ENCODE data around the gene NPHP3. TPM values are rescaled to one million over a fixed set of nuclear protein-coding genes. Genes with fewer than 3 reads are reported as not detected.

NPHP3 gene
- 19.7 TPM for polyA plus RNA-seq (2013, experiment 1 of 2)
- polyA plus RNA-seq (2013, experiment 2 of 2): 21.0 TPM

GRCh38 chr3:132722165-132723023 is at the start of gene NPHP3:
Gene NPHP3, minus strand, starts transcription at chr3:132722409. Its CDS starts 54 bp downstream, at chr3:132722355.
- H3K4me2 ChIP-seq (ENCODE audit: low read length, poor library complexity, severe bottlenecking): peak within 1 kb of the TSS; percentile 86
- peak within 1 kb of the TSS; percentile 90 to 94 for H3K4ac ChIP-seq (ENCODE audit: low read depth in 1 of 2, low read length in 2 of 2)
- peak within 1 kb of the TSS; percentile 97 to 98 for H3K18ac ChIP-seq (ENCODE audit: low read depth in 1 of 2, low read length in 2 of 2)
- peak within 1 kb of the TSS; percentile 97 for H4K8ac ChIP-seq (ENCODE audit: low read length)
- H3K23ac ChIP-seq (ENCODE audit: low read length in 2 of 2): peak within 1 kb of the TSS in 1 of 2 experiments; percentile 63
- DNase-seq: peak; percentile 96
- H3K14ac ChIP-seq (ENCODE audit: low read length in 2 of 2): peak within 1 kb of the TSS in 1 of 2 experiments; percentile 98
- peak within 1 kb of the TSS; percentile 95 for H4K91ac ChIP-seq (ENCODE audit: low read length)
- H3K4me1 ChIP-seq (ENCODE audit: control insufficient read depth, insufficient read depth, low read depth, low read length): peaks cover 4% of the 10 kb centered on the region
- WGBS: 5% methylated on average over 56 of the region's 96 CpGs
- H3K79me1 ChIP-seq (replicated peaks; ENCODE audit: low read length, poor library complexity, severe bottlenecking): peaks cover 5% of the 10 kb centered on the region
- H2AFZ ChIP-seq (ENCODE audit: low read depth, low read length): peak within 1 kb of the TSS; percentile 100
- peak within 1 kb of the TSS; percentile 95 for H2BK5ac ChIP-seq (ENCODE audit: low read depth, low read length, poor library complexity, severe bottlenecking)
- H3K27me3 ChIP-seq (ENCODE audit: control insufficient read depth in 1 of 2, insufficient read depth in 1 of 2, low read length in 2 of 2): no peaks in the 10 kb centered on the region
- peak within 1 kb of the TSS; percentile 61 for H2BK120ac ChIP-seq (ENCODE audit: low read depth, low read length)
- no peaks in the 10 kb centered on the region for H3K9me3 ChIP-seq (ENCODE audit: control insufficient read depth, low read length)
- peak within 1 kb of the TSS; percentile 83 for H2BK15ac ChIP-seq (ENCODE audit: low read depth, poor library complexity, severe bottlenecking)
- H2AK5ac ChIP-seq (ENCODE audit: low read length, severe bottlenecking): no peak within 1 kb of the TSS
- H2BK12ac ChIP-seq (ENCODE audit: low read length in 2 of 2): peak within 1 kb of the TSS in 1 of 2 experiments; percentile 54
- peaks cover 0 to 17% of the 10 kb centered on the region in 2 experiments for H3K36me3 ChIP-seq (ENCODE audit: control insufficient read depth in 1 of 2, insufficient read depth in 2 of 2, low read depth in 1 of 2, low read length in 2 of 2)
- peak within 1 kb of the TSS; percentile 97 for H3K27ac ChIP-seq (ENCODE audit: low read length, poor library complexity, severe bottlenecking)
- H3K4me3 ChIP-seq (ENCODE audit: insufficient read depth in 1 of 2, low read depth in 1 of 2, low read length in 2 of 2): peak within 1 kb of the TSS; percentile 85 to 94
- peak within 1 kb of the TSS; percentile 94 for H3K9ac ChIP-seq (ENCODE audit: low read length)

GRCh38 chr3:132758740-132759139 is 36.5 kb upstream of the NPHP3 start:
- no peak overlapping the region for H3K9ac ChIP-seq (ENCODE audit: low read length)
- H2AK5ac ChIP-seq (ENCODE audit: low read length, severe bottlenecking): no peak overlapping the region
- H2BK15ac ChIP-seq (ENCODE audit: low read depth, poor library complexity, severe bottlenecking): no peak overlapping the region
- H3K36me3 ChIP-seq (ENCODE audit: control insufficient read depth in 1 of 2, insufficient read depth in 2 of 2, low read depth in 1 of 2, low read length in 2 of 2): no peaks in the 10 kb centered on the region
- H3K79me1 ChIP-seq (replicated peaks; ENCODE audit: low read length, poor library complexity, severe bottlenecking): no peaks in the 10 kb centered on the region
- H3K4me2 ChIP-seq (ENCODE audit: low read length, poor library complexity, severe bottlenecking): no peak overlapping the region
- H3K9me3 ChIP-seq (ENCODE audit: control insufficient read depth, low read length): no peaks in the 10 kb centered on the region
- no peak overlapping the region for H3K23ac ChIP-seq (ENCODE audit: low read length in 2 of 2)
- no peak overlapping the region for H2BK12ac ChIP-seq (ENCODE audit: low read length in 2 of 2)
- H2BK5ac ChIP-seq (ENCODE audit: low read depth, low read length, poor library complexity, severe bottlenecking): no peak overlapping the region
- no peak overlapping the region for H3K27ac ChIP-seq (ENCODE audit: low read length, poor library complexity, severe bottlenecking)
- H4K91ac ChIP-seq (ENCODE audit: low read length): no peak overlapping the region
- H4K8ac ChIP-seq (ENCODE audit: low read length): no peak overlapping the region
- no peak overlapping the region for H3K14ac ChIP-seq (ENCODE audit: low read length in 2 of 2)
- H3K18ac ChIP-seq (ENCODE audit: low read depth in 1 of 2, low read length in 2 of 2): no peak overlapping the region
- H3K27me3 ChIP-seq (ENCODE audit: control insufficient read depth in 1 of 2, insufficient read depth in 1 of 2, low read length in 2 of 2): no peaks in the 10 kb centered on the region
- DNase-seq: no peak
- no peak overlapping the region for H2BK120ac ChIP-seq (ENCODE audit: low read depth, low read length)
- WGBS: 30% methylated on average over 1 of the region's 2 CpGs
- H2AFZ ChIP-seq (ENCODE audit: low read depth, low read length): no peak overlapping the region
- no peak overlapping the region for H3K4me3 ChIP-seq (ENCODE audit: insufficient read depth in 1 of 2, low read depth in 1 of 2, low read length in 2 of 2)
- H3K4me1 ChIP-seq (ENCODE audit: control insufficient read depth, insufficient read depth, low read depth, low read length): no peaks in the 10 kb centered on the region
- no peak overlapping the region for H3K4ac ChIP-seq (ENCODE audit: low read depth in 1 of 2, low read length in 2 of 2)

GRCh38 chr3:132756108-132756650 is 34.0 kb upstream of the NPHP3 start:
- no peaks in the 10 kb centered on the region for H3K9me3 ChIP-seq (ENCODE audit: control insufficient read depth, low read length)
- no peak overlapping the region for H2AK5ac ChIP-seq (ENCODE audit: low read length, severe bottlenecking)
- no peak overlapping the region for H3K23ac ChIP-seq (ENCODE audit: low read length in 2 of 2)
- no peak overlapping the region for H4K8ac ChIP-seq (ENCODE audit: low read length)
- H3K4me2 ChIP-seq (ENCODE audit: low read length, poor library complexity, severe bottlenecking): no peak overlapping the region
- WGBS: 78% methylated on average over 3 of the region's 3 CpGs
- H3K9ac ChIP-seq (ENCODE audit: low read length): no peak overlapping the region
- no peaks in the 10 kb centered on the region for H3K36me3 ChIP-seq (ENCODE audit: control insufficient read depth in 1 of 2, insufficient read depth in 2 of 2, low read depth in 1 of 2, low read length in 2 of 2)
- H3K79me1 ChIP-seq (replicated peaks; ENCODE audit: low read length, poor library complexity, severe bottlenecking): no peaks in the 10 kb centered on the region
- H3K4me1 ChIP-seq (ENCODE audit: control insufficient read depth, insufficient read depth, low read depth, low read length): no peaks in the 10 kb centered on the region
- DNase-seq: no peak
- H3K18ac ChIP-seq (ENCODE audit: low read depth in 1 of 2, low read length in 2 of 2): no peak overlapping the region
- H3K27ac ChIP-seq (ENCODE audit: low read length, poor library complexity, severe bottlenecking): no peak overlapping the region
- no peak overlapping the region for H3K4ac ChIP-seq (ENCODE audit: low read depth in 1 of 2, low read length in 2 of 2)
- H3K4me3 ChIP-seq (ENCODE audit: insufficient read depth in 1 of 2, low read depth in 1 of 2, low read length in 2 of 2): no peak overlapping the region
- H2AFZ ChIP-seq (ENCODE audit: low read depth, low read length): no peak overlapping the region
- H3K27me3 ChIP-seq (ENCODE audit: control insufficient read depth in 1 of 2, insufficient read depth in 1 of 2, low read length in 2 of 2): no peaks in the 10 kb centered on the region
- H2BK12ac ChIP-seq (ENCODE audit: low read length in 2 of 2): no peak overlapping the region
- H2BK15ac ChIP-seq (ENCODE audit: low read depth, poor library complexity, severe bottlenecking): no peak overlapping the region
- H4K91ac ChIP-seq (ENCODE audit: low read length): no peak overlapping the region
- H3K14ac ChIP-seq (ENCODE audit: low read length in 2 of 2): no peak overlapping the region
- no peak overlapping the region for H2BK5ac ChIP-seq (ENCODE audit: low read depth, low read length, poor library complexity, severe bottlenecking)
- H2BK120ac ChIP-seq (ENCODE audit: low read depth, low read length): no peak overlapping the region

GRCh38 chr3:132753946-132754345 is 31.7 kb upstream of the NPHP3 start:
- no peak overlapping the region for H2BK15ac ChIP-seq (ENCODE audit: low read depth, poor library complexity, severe bottlenecking)
- DNase-seq: no peak

More at GRCh38 chr3:132753946-132754345, 31.7 kb upstream of the NPHP3 start:
- H3K18ac ChIP-seq (ENCODE audit: low read depth in 1 of 2, low read length in 2 of 2): no peak overlapping the region
- H4K8ac ChIP-seq (ENCODE audit: low read length): no peak overlapping the region
- H3K23ac ChIP-seq (ENCODE audit: low read length in 2 of 2): no peak overlapping the region
- no peak overlapping the region for H2AFZ ChIP-seq (ENCODE audit: low read depth, low read length)
- H3K4ac ChIP-seq (ENCODE audit: low read depth in 1 of 2, low read length in 2 of 2): no peak overlapping the region
- H3K27me3 ChIP-seq (ENCODE audit: control insufficient read depth in 1 of 2, insufficient read depth in 1 of 2, low read length in 2 of 2): no peaks in the 10 kb centered on the region
- no peak overlapping the region for H2BK5ac ChIP-seq (ENCODE audit: low read depth, low read length, poor library complexity, severe bottlenecking)
- H3K4me2 ChIP-seq (ENCODE audit: low read length, poor library complexity, severe bottlenecking): no peak overlapping the region
- H2BK12ac ChIP-seq (ENCODE audit: low read length in 2 of 2): no peak overlapping the region
- H3K9ac ChIP-seq (ENCODE audit: low read length): no peak overlapping the region
- H3K36me3 ChIP-seq (ENCODE audit: control insufficient read depth in 1 of 2, insufficient read depth in 2 of 2, low read depth in 1 of 2, low read length in 2 of 2): no peaks in the 10 kb centered on the region
- H4K91ac ChIP-seq (ENCODE audit: low read length): no peak overlapping the region
- H2AK5ac ChIP-seq (ENCODE audit: low read length, severe bottlenecking): no peak overlapping the region
- H3K79me1 ChIP-seq (replicated peaks; ENCODE audit: low read length, poor library complexity, severe bottlenecking): no peaks in the 10 kb centered on the region
- H3K4me1 ChIP-seq (ENCODE audit: control insufficient read depth, insufficient read depth, low read depth, low read length): no peaks in the 10 kb centered on the region
- no peak overlapping the region for H2BK120ac ChIP-seq (ENCODE audit: low read depth, low read length)
- no peaks in the 10 kb centered on the region for H3K9me3 ChIP-seq (ENCODE audit: control insufficient read depth, low read length)
- no peak overlapping the region for H3K4me3 ChIP-seq (ENCODE audit: insufficient read depth in 1 of 2, low read depth in 1 of 2, low read length in 2 of 2)
- no peak overlapping the region for H3K27ac ChIP-seq (ENCODE audit: low read length, poor library complexity, severe bottlenecking)
- no peak overlapping the region for H3K14ac ChIP-seq (ENCODE audit: low read length in 2 of 2)
